GM12891 (cell line): ENCODE data around the gene OMG.

Experiments used
- POLR2A ChIP-seq: IDR thresholded peaks from 2 replicates; pipeline ENCODE4 v1.6.1; 2011; ENCODE audit warnings: low read depth, low read length, control low read depth
- POLR2AphosphoS5 ChIP-seq: IDR thresholded peaks from 2 replicates; pipeline ENCODE4 v1.6.1; 2011; ENCODE audit warnings: low read depth, low read length, control low read depth
- TAF1 ChIP-seq: IDR thresholded peaks from 2 replicates; pipeline ENCODE4 v1.6.1; 2011; ENCODE audit warnings: low read depth, low read length, control low read depth

- TF ChIP-seq POLR2A, result no peak
- no peak for TF ChIP-seq POLR2AphosphoS5
- TF ChIP-seq TAF1, result no peak
Measured at GRCh38 chr17:31295489-31295871, 1.6 kb downstream of the OMG start.
